ENCODE data around the gene PTPRN2. TPM values are rescaled to one million over a fixed set of nuclear protein-coding genes. Genes with fewer than 3 reads are reported as not detected.
"Not testable (repeated sequence)": the region's sequence is repeated elsewhere in the genome, so short reads cannot be mapped to it uniquely, and the experiment has no call there.

PTPRN2 gene
- total RNA-seq, 1 experiment from 2014 or later, result 1.1 TPM

GRCh38 chr7:157903296-157903695 is 684.3 kb downstream of the PTPRN2 start:
- Histone ChIP-seq H3K36me3 (ENCODE audit: control insufficient read depth, insufficient read depth, low read length) (no peaks in the 10 kb centered on the region), H3K27me3 (ENCODE audit: control insufficient read depth, insufficient read depth, low read length) (no peaks in the 10 kb centered on the region; the same call in 1 of the 2 replicates), H3K4me1 (ENCODE audit: control insufficient read depth, insufficient read depth, low read length) (no peaks in the 10 kb centered on the region), H3K27ac (ENCODE audit: low read length) (no peak overlapping the region), H3K9me3 (ENCODE audit: control insufficient read depth, insufficient read depth, low read depth, low read length) (no peaks in the 10 kb centered on the region), H3K4me3 (ENCODE audit: low read depth in 2 of 2, low read length in 2 of 2) (no peak overlapping the region)
- no peak for ATAC-seq
- in situ Hi-C loops (cut with HindIII; ENCODE audit: low pct_unique_long_range_greater_than_20kb, low sequenced_read_pairs), result no loop called here
- no peak for DNase-seq (ENCODE audit: low read depth, low spot score)
- TF ChIP-seq CTCF (IDR thresholded peaks at IDR 0.05), result no peak
- TF ChIP-seq SIN3A (IDR thresholded peaks at IDR 0.05; ENCODE audit: borderline replicate concordance, insufficient read depth, low read depth, low read length), result no peak
- no peak for TF ChIP-seq TCF7L2 (IDR thresholded peaks at IDR 0.05; ENCODE audit: low read depth, low read length)
- TF ChIP-seq, protein P1, sequence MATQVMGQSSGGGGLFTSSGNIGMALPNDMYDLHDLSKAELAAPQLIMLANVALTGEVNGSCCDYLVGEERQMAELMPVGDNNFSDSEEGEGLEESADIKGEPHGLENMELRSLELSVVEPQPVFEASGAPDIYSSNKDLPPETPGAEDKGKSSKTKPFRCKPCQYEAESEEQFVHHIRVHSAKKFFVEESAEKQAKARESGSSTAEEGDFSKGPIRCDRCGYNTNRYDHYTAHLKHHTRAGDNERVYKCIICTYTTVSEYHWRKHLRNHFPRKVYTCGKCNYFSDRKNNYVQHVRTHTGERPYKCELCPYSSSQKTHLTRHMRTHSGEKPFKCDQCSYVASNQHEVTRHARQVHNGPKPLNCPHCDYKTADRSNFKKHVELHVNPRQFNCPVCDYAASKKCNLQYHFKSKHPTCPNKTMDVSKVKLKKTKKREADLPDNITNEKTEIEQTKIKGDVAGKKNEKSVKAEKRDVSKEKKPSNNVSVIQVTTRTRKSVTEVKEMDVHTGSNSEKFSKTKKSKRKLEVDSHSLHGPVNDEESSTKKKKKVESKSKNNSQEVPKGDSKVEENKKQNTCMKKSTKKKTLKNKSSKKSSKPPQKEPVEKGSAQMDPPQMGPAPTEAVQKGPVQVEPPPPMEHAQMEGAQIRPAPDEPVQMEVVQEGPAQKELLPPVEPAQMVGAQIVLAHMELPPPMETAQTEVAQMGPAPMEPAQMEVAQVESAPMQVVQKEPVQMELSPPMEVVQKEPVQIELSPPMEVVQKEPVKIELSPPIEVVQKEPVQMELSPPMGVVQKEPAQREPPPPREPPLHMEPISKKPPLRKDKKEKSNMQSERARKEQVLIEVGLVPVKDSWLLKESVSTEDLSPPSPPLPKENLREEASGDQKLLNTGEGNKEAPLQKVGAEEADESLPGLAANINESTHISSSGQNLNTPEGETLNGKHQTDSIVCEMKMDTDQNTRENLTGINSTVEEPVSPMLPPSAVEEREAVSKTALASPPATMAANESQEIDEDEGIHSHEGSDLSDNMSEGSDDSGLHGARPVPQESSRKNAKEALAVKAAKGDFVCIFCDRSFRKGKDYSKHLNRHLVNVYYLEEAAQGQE (IDR thresholded peaks at IDR 0.05; ENCODE audit: insufficient read depth in 1 of 2, low read depth in 2 of 2, low read length in 1 of 2), result no peak
- no peak for TF ChIP-seq POLR2AphosphoS5 (IDR thresholded peaks at IDR 0.05; ENCODE audit: low read depth, low read length)
- CTCF ChIA-PET, result no interaction called here
- intact Hi-C loops (cut with micrococcal nuclease; ENCODE audit: unreplicated experiment), result no loop called here
- POLR2A ChIA-PET, result no interaction called here
- no TSS peak for BruUV-seq (replicated peaks)

- CTCF ChIA-PET; BruUV-seq (replicated peaks); DNase-seq (ENCODE audit: low read depth, low spot score); H3K27me3 ChIP-seq (ENCODE audit: control insufficient read depth, insufficient read depth, low read length); ATAC-seq; H3K4me1 ChIP-seq (ENCODE audit: control insufficient read depth, insufficient read depth, low read length); POLR2A ChIA-PET; H3K9me3 ChIP-seq (ENCODE audit: control insufficient read depth, insufficient read depth, low read depth, low read length); in situ Hi-C loops (cut with HindIII; ENCODE audit: low pct_unique_long_range_greater_than_20kb, low sequenced_read_pairs); H3K36me3 ChIP-seq (ENCODE audit: control insufficient read depth, insufficient read depth, low read length); H3K4me3 ChIP-seq (ENCODE audit: low read depth in 2 of 2, low read length in 2 of 2); H3K27ac ChIP-seq (ENCODE audit: low read length); intact Hi-C loops (cut with micrococcal nuclease; ENCODE audit: unreplicated experiment): not testable (repeated sequence)
These were observed 685.6 kb downstream of the PTPRN2 start for GRCh38 chr7:157901816-157902610.

DNA sequence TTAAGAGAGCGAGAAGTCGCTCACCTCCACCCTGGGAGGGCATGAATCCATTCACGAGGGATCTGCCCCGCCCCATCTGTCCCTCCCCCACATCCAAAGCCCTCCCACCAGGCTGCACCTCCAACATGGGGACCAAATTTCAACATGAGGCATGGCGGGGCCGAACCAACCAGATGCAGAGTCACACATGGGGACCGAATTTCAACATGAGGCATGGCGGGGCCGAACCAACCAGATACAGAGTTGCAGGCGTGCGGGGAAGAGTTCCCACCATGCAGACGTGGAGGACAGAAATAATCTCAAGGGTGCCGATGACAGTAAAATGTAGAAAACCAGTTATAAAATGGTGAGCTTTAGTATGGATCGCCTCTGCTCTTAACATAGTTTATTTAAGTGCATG is 686.5 kb downstream of the PTPRN2 start:
- Histone ChIP-seq H3K4me1 (ENCODE audit: control insufficient read depth, insufficient read depth, low read length) (no peaks in the 10 kb centered on the region), H3K36me3 (ENCODE audit: control insufficient read depth, insufficient read depth, low read length) (no peaks in the 10 kb centered on the region), H3K9me3 (ENCODE audit: control insufficient read depth, insufficient read depth, low read depth, low read length) (no peaks in the 10 kb centered on the region), H3K27me3 (ENCODE audit: control insufficient read depth, insufficient read depth, low read length) (no peaks in the 10 kb centered on the region; the same call in 1 of the 2 replicates), H3K27ac (ENCODE audit: low read length) (no peak overlapping the region), H3K4me3 (ENCODE audit: low read depth in 2 of 2, low read length in 2 of 2) (no peak overlapping the region)
- in situ Hi-C loops (cut with HindIII; ENCODE audit: low pct_unique_long_range_greater_than_20kb, low sequenced_read_pairs), result no loop called here
- DNase-seq (ENCODE audit: low read depth, low spot score) (no peak), ATAC-seq (no peak)
- ChIA-PET CTCF (interaction anchor here (0.6 kb wide), 1 partner anchor 97 kb away, joined by 8 read pairs; no protein-coding TSS in a partner anchor), POLR2A (no interaction called here)
- intact Hi-C loops (cut with micrococcal nuclease; ENCODE audit: unreplicated experiment), result no loop called here
- TF ChIP-seq SIN3A (IDR thresholded peaks at IDR 0.05; ENCODE audit: borderline replicate concordance, insufficient read depth, low read depth, low read length), result no peak
- TF ChIP-seq TCF7L2 (IDR thresholded peaks at IDR 0.05; ENCODE audit: low read depth, low read length), result no peak
- no peak for TF ChIP-seq POLR2AphosphoS5 (IDR thresholded peaks at IDR 0.05; ENCODE audit: low read depth, low read length)
- TF ChIP-seq, protein P1 (IDR thresholded peaks at IDR 0.05; ENCODE audit: insufficient read depth in 1 of 2, low read depth in 2 of 2, low read length in 1 of 2), result no peak
- TF ChIP-seq CTCF (IDR thresholded peaks at IDR 0.05), result no peak
- BruUV-seq (replicated peaks), result no TSS peak
